ENCODE results near the gene BRD7. TPM values are rescaled to one million over a fixed set of nuclear protein-coding genes. Genes with fewer than 3 reads are reported as not detected.

The BRD7 gene
- total RNA-seq (2022; extraction: Qiagen RNA extraction; ENCODE audit: low read depth): 58.5 to 70.8 TPM (median 62.8 TPM) in 5 replicates

DNA sequence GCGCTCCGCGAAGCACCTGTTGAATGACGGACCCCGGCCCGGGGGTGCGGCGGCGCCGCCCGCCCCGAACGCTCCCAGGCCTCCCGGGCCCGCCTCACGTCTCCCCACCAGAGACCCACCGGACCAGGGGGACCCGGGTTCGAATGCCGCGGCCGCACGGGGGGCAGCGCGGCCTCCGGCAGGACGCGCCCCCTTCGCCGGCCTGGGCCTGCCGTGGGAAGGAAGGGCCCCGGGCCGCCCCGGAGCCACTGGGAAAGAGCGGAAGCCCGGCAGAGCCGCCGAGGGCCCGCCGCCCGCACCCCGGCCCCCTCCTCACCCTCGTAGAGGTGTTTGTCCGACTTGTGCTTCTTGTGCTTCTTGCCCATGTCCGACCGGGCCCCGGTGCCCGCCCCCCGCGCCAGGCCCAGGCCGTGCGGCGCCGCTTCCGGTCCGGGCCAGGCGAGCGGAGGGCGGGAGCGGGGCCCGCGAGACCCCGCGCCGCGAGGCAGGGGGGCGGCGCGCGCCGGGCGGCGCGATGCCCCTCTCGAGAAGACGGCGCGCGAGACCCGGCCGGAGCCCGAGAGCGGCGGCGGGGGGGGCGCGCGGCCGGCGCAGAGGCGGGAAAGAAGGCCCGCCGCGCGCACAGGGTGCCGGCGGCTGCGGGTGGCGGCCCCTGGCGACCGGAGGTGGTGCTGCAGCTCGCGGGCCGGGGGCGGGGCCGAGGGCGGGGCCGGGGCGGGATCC lies at the start of gene BRD7:
TSS of gene BRD7 (minus strand) at position 579 of the 723 bp plus-strand sequence. CDS start at position 365, 214 bp downstream.

DNA sequence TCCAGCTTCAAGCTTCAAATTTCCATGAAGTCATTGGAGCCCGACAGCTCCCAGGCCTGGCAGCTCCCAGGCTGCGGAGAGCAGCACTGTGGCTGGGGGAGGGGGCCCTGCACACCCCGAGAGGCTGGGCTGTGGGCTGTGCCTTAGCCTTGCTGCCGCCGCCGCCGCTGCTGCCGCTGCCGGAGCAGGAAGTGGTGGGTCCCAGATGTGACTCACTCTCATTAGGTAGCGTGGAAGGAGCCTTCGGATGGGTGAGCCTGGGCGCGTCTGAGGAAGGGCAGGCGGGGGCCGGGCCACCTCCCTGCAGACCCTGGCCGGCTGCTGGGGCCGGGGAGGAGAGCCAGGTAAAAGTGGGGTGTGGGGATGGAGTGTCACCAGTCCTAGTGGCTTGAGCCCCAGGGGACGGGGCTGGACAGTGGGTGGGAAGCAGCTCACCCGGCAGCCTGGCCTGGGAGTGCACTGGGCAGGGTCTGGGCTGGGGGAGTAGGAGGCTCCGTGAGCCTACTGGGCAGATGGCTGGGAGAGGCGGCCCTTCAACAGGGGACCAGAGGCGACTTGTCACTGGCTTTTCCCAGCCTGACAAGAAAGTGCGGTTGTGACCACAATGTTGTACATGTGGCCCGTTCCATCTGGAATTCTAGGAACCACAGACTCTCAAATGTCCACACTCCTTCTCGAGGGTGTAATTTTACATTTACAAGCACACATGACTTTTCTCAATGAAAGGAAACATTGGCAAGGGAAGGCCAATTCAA lies 102.3 kb downstream of the BRD7 start, which contains the start of gene ADCY7:
TSS of gene ADCY7 (plus strand) at position 215 of the 755 bp plus-strand sequence. CDS start 21,629 bp downstream, outside the sequence.

Other genes with a start within 250 kb of the BRD7 start
- gene TENT4B, start 215.7 kb downstream of the BRD7 start, total RNA-seq (2022; extraction: Qiagen RNA extraction; ENCODE audit: low read depth): 8.4 to 12.6 TPM (median 12.0 TPM) in 5 replicates
- gene ADCY7, start 102.4 kb downstream of the BRD7 start, total RNA-seq (2022; extraction: Qiagen RNA extraction; ENCODE audit: low read depth): 7.6 to 17.2 TPM (median 13.3 TPM) in 5 replicates
- gene NKD1, start 179.4 kb upstream of the BRD7 start, total RNA-seq (2022; extraction: Qiagen RNA extraction; ENCODE audit: low read depth): 0.09 to 0.67 TPM (median 0.54 TPM) in 5 replicates